Subcutaneous abdominal adipose tissue (tissue), 5 donors: ENCODE results near the gene ACP3.

ENCODE experiments used
- H3K27ac ChIP-seq: one replicate; pipeline ENCODE4 v1.7.0; 2013; ENCODE audit warnings: low read depth, mild to moderate bottlenecking, inconsistent platforms, low read length, moderate library complexity
- H3K27me3 ChIP-seq, 5 donors: one replicate each; pipeline ENCODE4 v1.7.0; 2013; ENCODE audit warnings: low read length in 5 of 5, inconsistent platforms in 1 of 5; ENCODE audit not compliant: control insufficient read depth in 5 of 5, insufficient read depth in 4 of 5
- H3K36me3 ChIP-seq, 5 donors: one replicate each; pipeline ENCODE4 v1.7.0; 2013; ENCODE audit warnings: low read length in 5 of 5; ENCODE audit not compliant: control insufficient read depth in 5 of 5, insufficient read depth in 5 of 5
- H3K4me1 ChIP-seq, 5 donors: one replicate each; pipeline ENCODE4 v1.7.0; 2013; ENCODE audit warnings: low read length in 5 of 5, mild to moderate bottlenecking in 3 of 5, moderate library complexity in 1 of 5; ENCODE audit not compliant: control insufficient read depth in 5 of 5, insufficient read depth in 5 of 5
- H3K4me3 ChIP-seq, 5 donors: one replicate each; pipeline ENCODE4 v1.7.0; 2013; ENCODE audit warnings: low read length in 5 of 5, low read depth in 1 of 5
- H3K9ac ChIP-seq, 5 donors: one replicate each; pipeline ENCODE4 v1.7.0; 2013; ENCODE audit warnings: low read length in 5 of 5, mild to moderate bottlenecking in 4 of 5, moderate library complexity in 3 of 5
- H3K9me3 ChIP-seq, 5 donors: one replicate each; pipeline ENCODE4 v1.7.0; 2013; ENCODE audit warnings: low read length in 5 of 5; ENCODE audit not compliant: control insufficient read depth in 5 of 5
- donor health status: healthy.
- donor health status: healthy.
- donor health status: healthy.
- donor health status: healthy.
- donor health status: healthy.

ACP3 gene

DNA sequence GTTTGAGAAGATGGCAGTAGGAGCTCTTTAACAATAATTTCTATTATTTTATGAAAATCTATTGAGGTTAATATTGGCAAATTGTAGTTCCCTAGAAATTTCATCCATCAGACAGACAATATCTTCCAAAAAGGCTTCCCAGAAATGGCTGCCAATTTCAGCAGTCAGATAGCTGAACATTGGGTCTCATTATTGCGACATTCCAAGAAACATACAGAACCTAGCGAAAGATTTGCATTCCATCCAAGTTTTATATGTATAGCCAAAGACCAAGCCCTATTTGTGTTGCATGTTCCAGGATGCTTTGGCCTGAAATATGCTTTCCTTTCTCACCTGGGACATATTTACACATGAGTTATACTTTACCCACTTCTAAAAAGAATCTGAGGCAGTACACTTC lies 24.5 kb downstream of the ACP3 start:
- no peak overlapping the region for H3K27ac ChIP-seq
- no peak overlapping the region for H3K9ac ChIP-seq

DNA sequence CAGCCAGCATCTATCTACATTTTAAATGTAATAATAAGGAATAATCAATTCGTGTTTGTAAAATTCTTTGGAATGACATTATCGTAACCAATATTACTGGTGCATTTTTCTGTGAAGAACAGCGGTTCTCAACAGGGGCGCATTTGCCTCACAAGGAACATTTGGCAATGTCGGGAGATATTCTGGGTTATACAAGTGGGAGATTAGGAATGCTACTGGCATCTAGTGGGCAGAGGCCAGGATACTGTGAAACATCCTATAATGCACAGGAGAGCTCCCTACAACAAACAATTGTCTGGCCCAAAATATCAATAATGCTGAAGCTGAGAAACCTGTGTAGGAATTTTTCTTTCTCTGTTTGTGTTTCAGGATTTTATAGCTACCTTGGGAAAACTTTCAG lies 25.0 kb downstream of the ACP3 start:
- Histone ChIP-seq H3K9me3 (no peaks in the 10 kb centered on the region), H3K9ac (no peak overlapping the region), H3K27ac (no peak overlapping the region), H3K27me3 (no peaks in the 10 kb centered on the region), H3K4me3 (no peak overlapping the region), H3K4me1 (peaks cover 0 to 4% (median 0%) of the 10 kb centered on the region in 5 donors), H3K36me3 (no peaks in the 10 kb centered on the region)

More for the DNA sequence above, 24.5 kb downstream of the ACP3 start:
- no peak overlapping the region for H3K4me3 ChIP-seq
- H3K27me3 ChIP-seq, result no peaks in the 10 kb centered on the region
- no peaks in the 10 kb centered on the region for H3K9me3 ChIP-seq
- no peaks in the 10 kb centered on the region for H3K36me3 ChIP-seq
- H3K4me1 ChIP-seq, result peaks cover 0 to 3% (median 0%) of the 10 kb centered on the region in 5 donors

DNA sequence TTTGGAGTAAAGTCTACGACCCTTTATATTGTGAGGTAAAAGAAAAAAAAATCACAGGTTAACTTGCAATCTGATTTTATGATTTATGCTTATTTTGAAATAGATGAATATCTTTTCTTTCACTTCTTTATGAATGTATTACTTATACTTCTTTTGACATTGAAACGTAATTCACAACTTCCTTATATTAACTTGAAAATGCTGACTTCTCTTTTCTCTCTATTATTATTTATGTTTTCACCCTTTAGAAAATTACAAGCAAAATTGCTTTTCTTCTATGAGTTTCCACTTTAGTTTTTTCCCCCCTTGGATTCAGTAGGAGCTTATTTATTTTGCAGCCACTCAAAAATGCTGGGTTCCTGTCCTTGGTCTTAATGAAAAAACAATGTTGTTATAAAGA lies 25.4 kb downstream of the ACP3 start:
- no peak overlapping the region for H3K9ac ChIP-seq
- no peaks in the 10 kb centered on the region for H3K27me3 ChIP-seq
- H3K4me1 ChIP-seq, result peaks cover 0 to 4% (median 0%) of the 10 kb centered on the region in 5 donors
- H3K36me3 ChIP-seq, result no peaks in the 10 kb centered on the region
- H3K4me3 ChIP-seq, result no peak overlapping the region
- H3K27ac ChIP-seq, result no peak overlapping the region
- H3K9me3 ChIP-seq, result no peaks in the 10 kb centered on the region

DNA sequence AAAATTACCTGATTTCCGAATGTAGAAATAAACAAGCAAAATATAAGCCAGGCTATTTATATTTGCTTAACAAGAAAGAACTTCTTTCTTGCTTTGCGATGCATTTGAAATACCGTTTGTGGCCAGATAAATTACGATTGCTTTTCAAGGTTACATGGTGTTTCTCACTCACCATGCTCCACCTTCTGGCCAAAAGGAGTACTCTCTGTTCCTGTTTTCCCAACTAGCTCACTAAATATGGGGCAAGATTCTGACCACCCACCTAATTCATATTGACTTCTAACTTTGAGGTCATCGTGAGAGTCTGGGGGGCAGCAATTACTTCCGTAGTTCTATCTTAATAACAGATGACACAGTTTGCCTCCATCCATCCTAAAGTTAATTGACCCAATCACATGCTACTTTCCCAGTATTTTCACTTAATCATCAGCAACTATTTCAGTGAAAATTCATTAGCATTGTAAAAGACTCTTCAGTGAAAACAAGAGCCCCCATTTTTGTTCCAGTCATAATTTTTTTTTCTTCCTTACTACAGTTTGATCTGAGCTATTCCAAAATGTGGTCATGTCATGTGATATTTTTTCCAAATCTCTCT lies 25.9 kb downstream of the ACP3 start:
- no peak overlapping the region for H3K27ac ChIP-seq
- H3K9ac ChIP-seq, result no peak overlapping the region
- H3K9me3 ChIP-seq, result no peaks in the 10 kb centered on the region
- H3K4me3 ChIP-seq, result no peak overlapping the region
- H3K4me1 ChIP-seq, result peaks cover 0 to 4% (median 0%) of the 10 kb centered on the region in 5 donors
- H3K27me3 ChIP-seq, result no peaks in the 10 kb centered on the region
- no peaks in the 10 kb centered on the region for H3K36me3 ChIP-seq

GRCh38 chr3:132344666-132345280 lies 27.6 kb downstream of the ACP3 start:
- peaks cover 0 to 4% (median 0%) of the 10 kb centered on the region in 5 donors for H3K4me1 ChIP-seq
- H3K36me3 ChIP-seq, result no peaks in the 10 kb centered on the region
- H3K27ac ChIP-seq, result no peak overlapping the region
- no peaks in the 10 kb centered on the region for H3K27me3 ChIP-seq
- no peak overlapping the region for H3K9ac ChIP-seq
- H3K9me3 ChIP-seq, result no peaks in the 10 kb centered on the region
- H3K4me3 ChIP-seq, result no peak overlapping the region

DNA sequence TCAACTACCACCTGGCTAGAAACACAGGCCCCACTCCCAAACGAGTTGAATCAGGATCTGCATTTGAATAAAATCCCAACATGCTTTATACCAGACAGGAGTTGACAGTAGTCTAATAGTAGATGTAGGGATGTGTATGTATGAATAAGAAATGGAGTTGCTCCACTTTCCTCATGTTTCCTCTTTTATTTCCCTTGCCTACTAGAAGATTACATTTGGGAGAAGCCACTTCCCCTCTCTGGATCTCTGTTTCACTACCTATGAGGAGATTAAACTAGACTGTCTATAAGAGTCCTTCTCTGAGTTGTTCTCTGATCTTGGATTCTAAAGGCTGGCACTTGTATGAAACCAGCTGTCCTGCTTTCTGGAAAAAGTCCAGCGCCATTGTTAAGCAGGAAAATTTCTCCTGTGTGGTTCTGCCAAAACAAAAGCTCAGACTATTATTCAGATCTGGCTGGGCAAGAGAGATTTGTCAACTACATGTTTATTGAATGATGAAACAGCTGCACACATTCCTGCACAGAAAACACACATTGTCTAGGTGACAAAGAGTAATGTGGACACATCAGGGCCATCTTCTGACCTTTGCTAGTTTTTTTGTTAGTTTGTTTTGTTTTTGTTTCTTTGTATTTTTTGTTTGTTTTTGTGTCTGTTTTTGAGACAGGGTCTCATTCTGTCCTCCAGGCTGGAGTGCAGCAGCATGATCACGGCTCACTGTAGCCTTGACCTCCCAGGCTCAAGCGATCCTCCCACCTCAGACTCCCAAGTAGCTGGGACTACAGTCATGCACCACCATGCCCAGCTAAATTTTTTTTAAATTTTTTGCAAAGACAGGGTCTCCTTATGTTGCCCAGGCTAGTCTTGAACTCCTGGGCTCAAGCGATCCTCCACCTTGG lies 29.9 kb downstream of the ACP3 start:
- H3K27me3 ChIP-seq, result no peaks in the 10 kb centered on the region
- H3K4me3 ChIP-seq, result no peak overlapping the region
- no peak overlapping the region for H3K9ac ChIP-seq
- no peak overlapping the region for H3K27ac ChIP-seq
- peaks cover 0 to 3% (median 0%) of the 10 kb centered on the region in 5 donors for H3K36me3 ChIP-seq
- no peaks in the 10 kb centered on the region for H3K9me3 ChIP-seq
- H3K4me1 ChIP-seq, result peaks cover 0 to 4% (median 0%) of the 10 kb centered on the region in 5 donors

DNA sequence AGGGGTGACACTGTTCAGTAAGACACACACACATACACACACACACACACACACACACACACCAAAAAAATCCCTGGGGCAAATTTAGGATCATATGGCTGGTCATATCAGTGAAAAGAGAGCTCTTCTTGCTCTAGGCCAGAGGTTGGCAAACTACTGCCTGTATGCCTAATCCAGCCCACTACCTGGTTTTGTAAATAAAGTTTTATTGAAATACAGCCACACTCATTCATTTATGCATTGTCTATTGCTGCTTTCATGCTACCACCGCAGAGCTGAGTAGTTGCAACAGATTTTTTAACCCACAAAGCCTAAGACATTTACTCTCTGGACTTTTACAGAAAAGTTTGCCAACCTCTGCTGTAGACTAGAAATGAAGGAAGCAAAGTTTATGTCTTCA lies 30.6 kb downstream of the ACP3 start:
- Histone ChIP-seq H3K9me3 (no peaks in the 10 kb centered on the region), H3K27me3 (no peaks in the 10 kb centered on the region), H3K36me3 (peaks cover 0 to 3% (median 0%) of the 10 kb centered on the region in 5 donors), H3K4me3 (no peak overlapping the region), H3K9ac (no peak overlapping the region), H3K4me1 (peaks cover 0 to 4% (median 0%) of the 10 kb centered on the region in 5 donors), H3K27ac (no peak overlapping the region)

DNA sequence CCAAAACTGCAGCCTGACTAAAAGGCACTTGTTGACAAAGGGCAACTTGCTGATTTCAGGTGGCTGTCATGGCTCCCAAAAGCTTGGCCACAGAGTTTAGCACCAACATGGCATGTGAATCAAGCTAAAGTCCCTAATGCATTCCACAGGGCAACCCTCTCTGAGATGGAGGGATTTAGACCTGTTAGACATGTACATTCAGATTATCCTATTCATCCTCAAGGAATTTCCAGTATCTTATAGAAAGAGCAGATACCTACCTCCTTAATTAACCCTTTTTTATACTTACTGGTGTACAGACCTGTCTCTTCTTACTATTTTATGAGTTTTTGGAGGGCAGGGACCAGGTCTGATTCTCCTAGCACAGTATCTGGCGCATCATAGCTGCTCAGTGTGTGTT lies 31.3 kb downstream of the ACP3 start:
- no peaks in the 10 kb centered on the region for H3K9me3 ChIP-seq
- peaks cover 0 to 4% (median 0%) of the 10 kb centered on the region in 5 donors for H3K4me1 ChIP-seq
- H3K9ac ChIP-seq, result no peak overlapping the region
- no peak overlapping the region for H3K4me3 ChIP-seq
- H3K27me3 ChIP-seq, result no peaks in the 10 kb centered on the region
- H3K27ac ChIP-seq, result no peak overlapping the region
- H3K36me3 ChIP-seq, result peaks cover 0 to 3% (median 0%) of the 10 kb centered on the region in 5 donors

DNA sequence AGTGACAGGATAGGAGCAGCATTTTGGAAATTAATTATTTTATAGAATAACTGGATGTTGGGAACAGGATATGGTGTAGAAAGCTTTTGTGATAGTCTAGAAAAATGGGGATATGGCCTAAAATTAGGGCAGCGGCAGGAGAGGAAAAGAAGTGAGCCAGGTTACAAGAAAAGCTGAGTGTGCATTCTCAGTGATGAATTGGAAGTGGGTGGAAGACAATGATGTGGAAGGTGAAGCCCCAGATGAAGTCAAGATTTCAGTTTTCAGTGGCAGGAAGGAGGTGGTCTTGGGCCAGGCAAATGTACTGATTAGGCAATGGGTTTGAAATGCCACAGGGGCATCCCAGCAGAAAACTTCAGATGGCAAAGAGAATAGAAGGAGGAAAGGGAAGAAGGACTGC lies 33.6 kb downstream of the ACP3 start:
- no peak overlapping the region for H3K9ac ChIP-seq
- H3K36me3 ChIP-seq, result peaks cover 0 to 3% (median 0%) of the 10 kb centered on the region in 5 donors

More for the DNA sequence above, 33.6 kb downstream of the ACP3 start:
- no peak overlapping the region for H3K27ac ChIP-seq
- H3K27me3 ChIP-seq, result no peaks in the 10 kb centered on the region
- no peaks in the 10 kb centered on the region for H3K9me3 ChIP-seq
- no peak overlapping the region for H3K4me3 ChIP-seq
- H3K4me1 ChIP-seq, result peaks cover 0 to 4% (median 0%) of the 10 kb centered on the region in 5 donors
